HG02870 (cell line): ENCODE measurements around the gene TMEM223.
"Not testable (repeated sequence)": the region's sequence is repeated elsewhere in the genome, so short reads cannot be mapped to it uniquely, and the experiment has no call there.

Experiments used
- ATAC-seq: cut with Tn5 transposase; IDR thresholded peaks from one replicate; pipeline ENCODE4 v1.9.1; 2021; ENCODE audit warnings: mild to moderate bottlenecking, moderate library complexity; ENCODE audit not compliant: unreplicated experiment

The TMEM223 gene, protein sequence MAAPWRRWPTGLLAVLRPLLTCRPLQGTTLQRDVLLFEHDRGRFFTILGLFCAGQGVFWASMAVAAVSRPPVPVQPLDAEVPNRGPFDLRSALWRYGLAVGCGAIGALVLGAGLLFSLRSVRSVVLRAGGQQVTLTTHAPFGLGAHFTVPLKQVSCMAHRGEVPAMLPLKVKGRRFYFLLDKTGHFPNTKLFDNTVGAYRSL

GRCh38 chr11:62791501-62792201, at the start of gene TMEM223:
Gene TMEM223 (minus strand): TSS chr11:62792006. CDS start chr11:62791994, 12 bp downstream.
- peak; percentile 66 for ATAC-seq

- ATAC-seq = peak; percentile 17
Measured at GRCh38 chr11:62840721-62841360, 49.0 kb upstream of the TMEM223 start.

DNA sequence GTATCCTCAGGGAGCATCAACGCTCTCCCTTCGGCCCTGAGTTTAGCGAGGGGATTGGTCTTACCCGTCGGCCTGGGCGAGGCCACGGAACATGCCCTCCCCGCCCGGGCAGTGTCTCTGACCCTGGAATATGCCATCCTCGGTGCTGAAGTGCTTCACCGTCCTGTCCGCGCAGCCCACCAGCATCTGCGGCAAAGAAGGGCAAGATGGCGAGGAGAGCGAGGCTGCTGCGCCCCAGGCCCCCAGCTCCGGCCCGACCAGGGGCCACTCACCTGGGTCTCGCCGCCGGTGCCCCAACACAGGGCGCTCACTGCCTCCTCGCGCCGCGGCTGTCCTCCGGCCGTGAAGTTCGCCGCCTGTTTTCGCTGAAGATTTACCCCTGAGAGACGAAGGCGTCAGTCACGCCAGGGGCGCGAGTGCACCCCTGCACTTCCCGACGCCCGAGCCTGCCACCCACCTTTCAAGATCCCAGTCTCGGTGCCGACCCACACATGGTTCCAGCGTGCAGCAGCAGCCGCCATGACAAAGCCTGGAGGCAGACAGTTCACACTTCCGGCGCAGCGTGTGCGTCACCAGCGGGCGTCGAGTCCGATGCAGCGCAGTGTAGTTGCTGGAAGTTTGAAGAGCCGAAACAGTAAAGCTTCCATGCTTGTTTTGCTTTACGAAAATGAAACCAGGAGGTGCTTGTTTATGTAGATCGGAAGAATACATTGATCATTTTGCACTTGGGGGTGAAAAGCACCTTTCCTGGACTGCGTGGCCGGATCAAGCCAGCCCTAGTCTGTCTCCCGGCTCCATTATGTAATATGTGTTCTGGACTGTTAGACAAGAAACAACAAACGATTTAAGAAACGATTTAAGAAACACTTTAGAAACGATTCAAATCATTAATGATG, 47.5 kb upstream of the TMEM223 start, which contains the start of gene WDR74:
TSS of gene WDR74 (minus strand) at position 541 of the 896 bp plus-strand sequence. CDS start at position 521, 20 bp downstream.
- peak; percentile 33 for ATAC-seq

DNA sequence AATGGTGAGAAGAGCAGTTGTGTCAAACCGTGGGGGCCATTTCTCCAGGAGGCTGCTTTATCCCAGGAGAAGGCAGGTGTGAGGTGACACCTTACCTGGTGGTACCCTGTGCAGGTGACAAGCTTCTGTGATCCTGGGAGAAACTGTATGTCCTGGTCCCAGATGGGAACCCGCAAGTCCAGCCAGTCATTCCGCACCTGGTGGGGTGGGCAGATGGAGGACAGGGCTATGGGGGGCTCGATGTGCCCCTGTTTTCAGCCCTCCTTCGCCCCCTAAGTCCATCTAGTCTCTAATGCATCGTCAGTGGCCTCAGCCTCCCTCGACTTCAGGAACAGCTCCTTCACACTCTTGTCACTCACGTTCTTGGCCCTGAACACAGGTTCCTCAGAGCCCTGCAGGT, 43.5 kb upstream of the TMEM223 start:
- no peak for ATAC-seq

DNA sequence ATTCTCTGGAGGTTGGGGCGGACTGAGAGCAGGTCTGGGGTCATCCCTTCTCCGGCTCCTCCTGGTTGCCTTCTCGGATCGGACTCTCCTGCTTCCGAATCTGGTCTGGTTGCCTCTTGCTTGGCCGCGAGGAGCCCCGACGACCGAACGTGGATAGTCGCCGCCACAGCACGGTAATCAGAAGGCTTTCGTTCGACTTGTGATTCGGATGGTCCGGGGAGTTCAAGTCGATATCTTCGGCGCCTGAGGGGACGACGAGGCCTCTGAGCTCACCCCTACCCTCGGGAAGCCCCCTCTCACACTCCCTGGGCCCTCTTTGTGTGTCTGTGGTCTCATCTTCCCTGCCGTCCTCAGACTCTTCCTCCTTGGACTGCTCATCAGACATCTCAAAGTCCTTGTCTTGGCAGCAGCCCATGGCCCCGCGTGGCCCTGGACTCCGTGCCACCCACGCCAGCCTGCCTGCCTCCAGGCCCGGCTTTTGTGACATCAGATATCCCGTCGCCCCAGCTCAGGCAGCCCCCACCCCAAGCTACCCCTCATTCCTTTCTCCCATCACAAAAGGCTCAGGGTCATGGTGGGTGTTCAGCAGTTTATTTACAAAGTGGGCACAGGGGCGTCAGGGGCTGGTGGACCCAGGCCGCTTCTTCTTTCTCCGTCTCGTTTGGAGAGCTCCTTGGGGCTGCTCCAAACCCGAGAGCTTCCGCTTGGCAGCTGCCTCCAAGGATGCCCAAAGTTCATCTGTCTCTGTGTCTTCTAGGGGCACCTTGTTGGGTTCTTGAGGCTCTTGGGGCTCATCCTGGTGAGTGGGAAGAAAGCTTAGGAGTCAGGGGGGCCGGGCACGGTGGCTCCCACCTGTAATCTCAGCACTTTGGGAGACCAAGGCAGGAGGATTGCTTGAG, 40.8 kb upstream of the TMEM223 start, which contains the start of gene TEX54:
TSS of gene TEX54 (minus strand) at position 506 of the 899 bp plus-strand sequence.
- ATAC-seq = no peak

- ATAC-seq = peak; percentile 74
Measured at GRCh38 chr11:62831520-62832335, 39.9 kb upstream of the TMEM223 start, which contains the start of gene STX5. Gene STX5 (minus strand): TSS chr11:62832051. CDS start chr11:62831243, 808 bp downstream.

DNA sequence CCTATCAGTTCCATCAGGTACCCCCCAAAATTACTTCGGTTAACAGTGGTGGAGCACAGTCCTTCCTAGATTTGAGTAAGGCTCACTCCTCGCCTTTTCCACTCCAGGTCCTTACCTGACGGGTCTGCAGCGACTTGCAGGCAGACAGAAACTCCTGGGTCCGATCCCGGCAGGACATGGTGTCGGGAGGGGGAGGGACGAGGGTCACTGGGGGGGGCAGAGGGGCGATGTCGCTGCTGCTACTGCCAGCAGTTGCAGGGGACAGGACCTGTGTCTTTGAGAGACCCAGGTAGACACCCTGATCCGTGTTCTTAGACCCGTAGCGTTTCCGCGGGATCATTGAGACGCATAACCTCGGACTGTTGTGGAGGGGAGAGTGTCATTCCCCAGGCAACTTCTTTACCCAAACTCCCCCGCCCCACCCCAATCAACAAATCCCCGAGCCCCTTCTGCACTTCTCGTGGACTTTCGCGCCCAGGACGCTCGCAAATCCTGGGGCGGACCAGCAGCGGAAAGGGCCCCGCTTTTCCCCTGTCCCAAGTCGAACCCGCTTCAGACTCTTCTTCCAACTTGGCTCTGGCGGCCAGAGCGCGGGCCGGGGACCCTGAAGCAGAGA, 39.2 kb upstream of the TMEM223 start:
- no peak for ATAC-seq

DNA sequence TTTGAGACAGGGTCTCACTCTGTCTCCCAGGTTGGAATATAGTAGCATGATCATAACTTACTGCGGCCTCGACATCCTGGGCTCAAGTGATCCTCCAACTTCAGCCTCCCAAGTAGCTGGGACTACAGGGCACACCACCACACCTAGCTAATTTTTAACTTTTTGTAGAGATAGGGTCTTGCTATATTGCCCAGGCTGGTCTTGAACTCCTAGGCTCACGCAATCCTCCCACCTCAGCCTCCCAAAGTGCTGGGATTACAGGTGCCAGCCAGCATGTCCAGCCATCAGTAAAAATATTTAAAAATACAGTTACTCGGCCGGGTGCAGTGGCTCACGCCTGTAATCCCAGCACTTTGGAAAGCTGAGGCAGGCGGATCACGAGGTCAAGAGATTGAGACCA, 36.3 kb upstream of the TMEM223 start:
- ATAC-seq = not testable (repeated sequence)

GRCh38 chr11:62823677-62824076, 31.9 kb upstream of the TMEM223 start:
- no peak for ATAC-seq

GRCh38 chr11:62817129-62817528, 25.3 kb upstream of the TMEM223 start:
- ATAC-seq = no peak

- no peak for ATAC-seq
Measured at GRCh38 chr11:62816557-62816956, 24.8 kb upstream of the TMEM223 start.

DNA sequence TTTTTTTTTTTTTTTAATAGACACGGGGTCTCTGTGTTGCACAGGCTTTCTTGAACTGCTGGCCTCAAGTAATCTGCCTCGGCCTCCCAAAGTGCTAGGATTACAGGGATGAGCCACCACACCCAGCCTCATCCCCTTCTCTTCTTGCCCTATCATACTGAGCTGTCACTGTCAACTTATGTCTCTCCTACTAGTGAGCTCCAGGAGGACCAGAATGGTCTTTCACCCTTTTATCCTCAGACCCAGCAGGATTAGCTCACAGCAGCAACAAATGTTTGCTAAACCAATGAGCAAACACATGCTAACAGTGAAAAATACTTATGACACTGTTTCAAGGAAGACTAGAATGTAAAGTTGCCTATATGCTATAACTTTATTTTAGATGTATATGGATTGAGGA, 19.9 kb upstream of the TMEM223 start:
- ATAC-seq = no peak

- no peak for ATAC-seq
Measured at GRCh38 chr11:62810748-62811147, 18.9 kb upstream of the TMEM223 start.

GRCh38 chr11:62806611-62807121, 14.9 kb upstream of the TMEM223 start:
- ATAC-seq = no peak

DNA sequence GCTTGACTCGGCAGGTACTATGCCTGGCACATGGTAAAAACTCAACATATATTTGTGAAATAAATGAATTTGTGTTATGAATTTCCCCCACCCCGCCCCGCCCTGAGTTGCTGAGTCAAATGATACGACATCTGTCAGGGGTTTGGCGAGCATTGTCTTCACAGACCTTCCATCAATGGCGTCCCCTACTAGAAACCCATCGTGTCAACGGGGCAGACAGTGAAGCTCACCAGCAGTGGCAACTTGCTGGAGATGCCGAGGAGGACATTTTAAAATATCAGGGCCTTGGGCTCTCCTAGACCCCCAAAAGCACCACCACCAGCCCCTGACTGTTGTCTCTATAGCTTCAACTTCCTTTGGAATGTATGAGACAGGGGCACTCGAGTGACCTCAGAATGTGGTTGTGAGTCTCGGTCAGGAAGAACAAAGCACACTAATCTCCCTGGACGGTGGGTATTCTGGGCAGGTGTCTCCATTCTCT, 14.2 kb upstream of the TMEM223 start:
- no peak for ATAC-seq

DNA sequence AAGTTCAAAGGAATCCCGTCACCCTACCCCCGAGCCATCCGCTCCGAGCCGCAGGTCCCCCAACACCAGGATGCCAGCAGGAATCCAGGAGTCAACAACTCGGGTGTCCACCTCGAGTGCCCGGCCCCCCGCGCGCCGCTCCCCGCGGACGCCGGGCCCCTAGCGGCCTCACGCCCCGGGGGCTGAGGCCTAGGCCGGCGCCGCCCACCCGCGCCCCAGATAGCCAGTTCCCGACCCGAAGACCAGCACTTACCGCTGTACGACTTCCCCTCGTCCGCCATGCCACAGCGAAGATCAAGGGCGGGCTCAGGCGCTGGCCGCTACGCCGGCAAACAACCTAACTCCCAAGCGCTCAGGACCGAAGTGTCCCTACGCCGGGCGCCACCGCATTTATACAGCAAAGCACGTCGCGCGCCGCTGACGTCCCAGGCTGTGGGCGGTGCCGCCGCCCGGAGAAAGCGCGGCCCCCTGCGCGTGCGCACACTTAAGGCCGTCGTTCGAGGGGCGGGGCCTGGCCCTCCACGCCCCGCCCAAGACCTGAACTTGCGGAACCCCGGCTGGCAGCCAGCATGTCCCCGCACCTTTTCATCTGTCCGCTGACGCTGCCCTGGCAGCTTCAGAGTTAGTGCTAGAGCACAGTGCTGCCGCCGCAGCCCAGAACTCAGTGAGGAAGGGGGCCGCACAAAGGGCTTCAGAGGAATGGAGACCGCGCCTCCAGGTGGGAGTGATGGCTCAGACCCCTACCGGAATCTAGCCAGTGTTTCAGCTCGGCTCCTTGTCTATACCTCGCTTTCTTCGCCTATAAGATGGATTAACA, 13.5 kb upstream of the TMEM223 start, which contains the start of gene NXF1:
TSS of gene NXF1 (minus strand) at position 365 of the 817 bp plus-strand sequence. CDS start at position 281, 84 bp downstream.
- ATAC-seq = peak; percentile 72
